GM19463 (cell line): ENCODE data around the gene MACROD2.

Experiments
- ATAC-seq: cut with Tn5 transposase; IDR thresholded peaks from one replicate; pipeline ENCODE4 v1.9.1; 2021; ENCODE audit warnings: mild to moderate bottlenecking, moderate library complexity; ENCODE audit not compliant: unreplicated experiment

The MACROD2 gene

DNA sequence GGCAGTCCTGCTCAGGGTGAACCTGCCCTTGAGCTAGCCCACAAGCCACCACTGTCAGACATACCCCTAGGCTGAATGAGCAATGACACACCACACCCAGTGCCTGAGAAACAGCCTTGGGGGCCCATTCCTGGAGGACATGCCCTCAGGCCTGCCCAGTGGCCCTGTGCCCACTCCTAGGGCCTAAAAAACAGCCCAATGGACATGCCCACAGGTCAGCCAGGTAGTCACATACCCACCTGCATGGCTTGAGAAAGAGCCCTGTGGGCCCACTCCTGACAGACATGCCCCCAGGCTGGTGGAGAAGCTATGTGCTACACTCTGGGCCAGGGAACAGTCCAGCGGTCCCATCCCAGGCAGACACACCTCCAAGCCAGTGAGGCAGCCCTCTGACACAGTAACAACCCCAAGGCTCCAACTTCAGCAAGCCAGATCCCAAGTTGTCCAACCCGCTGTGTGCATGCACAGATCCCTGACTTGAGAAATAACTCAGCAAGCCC lies 2086.8 kb downstream of the MACROD2 start:
- no peak for ATAC-seq

- no peak for ATAC-seq
These were observed 2088.4 kb downstream of the MACROD2 start for GRCh38 chr20:16083639-16084280.

DNA sequence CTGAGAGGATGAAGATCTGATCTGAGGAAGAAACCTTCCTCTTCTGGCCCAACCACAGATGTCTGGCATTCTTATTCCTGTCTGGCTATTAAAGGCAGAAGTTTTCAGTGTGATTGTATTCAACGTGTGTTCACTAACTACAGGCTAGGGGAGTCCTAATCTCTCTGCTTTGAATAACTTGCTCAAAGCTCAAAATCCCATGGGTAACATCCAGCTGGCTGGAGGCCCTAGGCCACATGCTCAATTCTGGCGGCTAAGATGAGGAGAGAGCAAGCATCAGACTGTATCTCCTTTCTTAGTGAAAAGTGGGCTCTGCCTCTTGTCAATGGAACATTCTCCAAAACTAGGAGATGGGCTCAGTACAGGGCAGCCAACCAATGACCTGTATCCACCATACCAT lies 2099.9 kb downstream of the MACROD2 start:
- ATAC-seq = no peak

DNA sequence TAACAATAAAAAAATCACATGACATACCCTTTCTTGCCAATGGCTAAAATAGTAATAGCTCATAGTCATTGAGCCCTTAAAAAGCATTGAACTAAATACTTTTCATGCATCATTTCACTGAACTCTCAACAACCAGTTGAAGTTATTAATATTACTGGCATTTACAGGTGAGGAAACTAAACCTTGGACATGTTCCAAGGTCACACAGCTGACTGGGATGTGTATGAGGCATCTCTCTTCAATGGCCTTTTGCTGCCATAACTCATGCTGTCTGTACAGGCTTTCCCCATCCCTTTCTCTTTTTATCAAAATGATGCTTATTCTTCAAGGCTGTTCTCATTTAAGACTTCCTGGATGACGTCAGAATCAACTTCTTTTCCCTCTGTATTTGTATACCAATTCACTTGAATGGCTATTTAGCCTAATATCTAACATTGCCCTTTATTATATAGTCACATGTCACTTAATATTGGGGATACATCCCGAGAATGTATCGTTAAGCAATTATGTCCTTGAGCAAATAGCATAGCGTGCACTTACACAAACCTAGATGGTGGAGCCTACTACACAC lies 2101.5 kb downstream of the MACROD2 start:
- ATAC-seq = no peak

- ATAC-seq = no peak
These were observed 2102.5 kb downstream of the MACROD2 start for GRCh38 chr20:16097788-16098187.

GRCh38 chr20:16098890-16099639 lies 2103.7 kb downstream of the MACROD2 start:
- no peak for ATAC-seq

GRCh38 chr20:16100111-16100510 lies 2104.8 kb downstream of the MACROD2 start:
- no peak for ATAC-seq

GRCh38 chr20:16100767-16101166 lies 2105.5 kb downstream of the MACROD2 start:
- ATAC-seq = no peak
